GM18907 (cell line): ENCODE measurements around the gene KLF13.

Source experiments
- ATAC-seq: cut with Tn5 transposase; IDR thresholded peaks from one replicate; pipeline ENCODE4 v1.9.1; 2021; ENCODE audit warnings: mild to moderate bottlenecking, moderate library complexity; ENCODE audit not compliant: unreplicated experiment

Gene KLF13

GRCh38 chr15:31397851-31398661, 71.4 kb downstream of the KLF13 start:
- no peak for ATAC-seq

GRCh38 chr15:31398677-31399301, 72.2 kb downstream of the KLF13 start:
- no peak for ATAC-seq

- no peak for ATAC-seq
Measured at GRCh38 chr15:31399544-31400171, 73.0 kb downstream of the KLF13 start.

GRCh38 chr15:31400222-31400927, 73.7 kb downstream of the KLF13 start:
- no peak for ATAC-seq

GRCh38 chr15:31401282-31401681, 74.6 kb downstream of the KLF13 start:
- no peak for ATAC-seq

- no peak for ATAC-seq
Measured at GRCh38 chr15:31402003-31402402, 75.4 kb downstream of the KLF13 start.

GRCh38 chr15:31402511-31403056, 75.9 kb downstream of the KLF13 start:
- no peak for ATAC-seq

GRCh38 chr15:31403096-31403495, 76.5 kb downstream of the KLF13 start:
- ATAC-seq, result no peak

- ATAC-seq, result no peak
Measured at GRCh38 chr15:31403606-31404005, 77.0 kb downstream of the KLF13 start.

GRCh38 chr15:31404345-31404744, 77.7 kb downstream of the KLF13 start:
- ATAC-seq, result no peak

- no peak for ATAC-seq
Measured at GRCh38 chr15:31405200-31405920, 78.7 kb downstream of the KLF13 start.

GRCh38 chr15:31407376-31407775, 80.7 kb downstream of the KLF13 start:
- ATAC-seq, result no peak

- no peak for ATAC-seq
Measured at GRCh38 chr15:31407851-31408250, 81.2 kb downstream of the KLF13 start.

GRCh38 chr15:31408724-31409123, 82.1 kb downstream of the KLF13 start:
- no peak for ATAC-seq

- ATAC-seq, result no peak
Measured at GRCh38 chr15:31409171-31409570, 82.5 kb downstream of the KLF13 start.

GRCh38 chr15:31412824-31413223, 86.2 kb downstream of the KLF13 start:
- ATAC-seq, result no peak

GRCh38 chr15:31415201-31415600, 88.6 kb downstream of the KLF13 start:
- ATAC-seq, result no peak

- no peak for ATAC-seq
Measured at GRCh38 chr15:31419820-31420219, 93.2 kb downstream of the KLF13 start.

GRCh38 chr15:31427411-31427810, 100.8 kb downstream of the KLF13 start:
- ATAC-seq, result no peak
